ENCODE results near the gene CEP112. TPM values are rescaled to one million over a fixed set of nuclear protein-coding genes. Genes with fewer than 3 reads are reported as not detected.
A peak's percentile ranks its signal among the peaks of the same experiment; 100 is the strongest.

CEP112 gene
- total RNA-seq, 1 donor from 2014 or later = 20.1 TPM

DNA sequence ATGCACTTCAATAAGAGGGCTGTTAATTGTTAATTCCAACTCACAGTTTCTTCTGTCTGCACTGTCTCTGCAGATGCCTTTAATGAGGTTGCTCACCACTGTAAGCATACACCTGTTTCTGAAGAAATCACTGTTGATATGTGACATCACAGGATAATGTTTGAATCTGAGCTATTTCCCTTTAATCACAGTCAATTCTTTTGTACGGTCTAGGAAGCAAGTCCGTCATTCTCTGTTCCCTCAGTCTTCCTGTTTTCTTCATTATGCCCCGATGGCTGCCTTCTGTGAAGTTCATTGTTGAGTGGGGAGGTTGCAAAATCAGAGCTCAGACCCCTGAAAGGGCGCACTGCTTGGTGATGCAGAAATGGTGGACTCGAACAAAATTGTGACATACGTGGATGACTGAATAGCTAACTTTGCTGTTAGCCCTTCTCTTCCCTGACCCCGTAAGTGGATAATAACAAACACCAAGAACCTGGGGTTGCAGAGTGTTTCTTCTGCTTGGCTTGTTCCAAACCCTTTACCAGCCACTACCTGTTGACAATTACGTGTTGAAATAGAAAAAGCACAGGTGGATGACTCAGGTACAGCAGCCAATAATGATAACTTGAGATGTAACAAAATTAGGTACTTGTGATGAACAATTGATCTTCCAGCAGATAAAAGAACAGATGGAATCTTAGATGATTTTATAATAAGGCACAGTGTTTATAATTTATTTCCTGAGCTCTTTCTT lies 558.6 kb downstream of the CEP112 start:
- H3K36me3 ChIP-seq = no peaks in the 10 kb centered on the region
- no peaks in the 10 kb centered on the region for H3K27me3 ChIP-seq
- no peak for TF ChIP-seq POLR2AphosphoS5 (IDR thresholded peaks at IDR 0.05; ENCODE audit: insufficient read depth in 1 of 2, low read depth in 1 of 2)
- no peak for TF ChIP-seq CTCF (IDR thresholded peaks at IDR 0.05)
- TF ChIP-seq POLR2A (IDR thresholded peaks at IDR 0.05) = no peak
- DNase-seq (ENCODE audit: extremely low spot score in 2 of 2) = no peak
- no peak overlapping the region for H3K4me3 ChIP-seq
- H3K9me3 ChIP-seq = no peaks in the 10 kb centered on the region
- H3K4me1 ChIP-seq = peaks cover 9% of the 10 kb centered on the region
- H3K27ac ChIP-seq = no peak overlapping the region
- intact Hi-C loops (cut with DNase I) = no loop called here

DNA sequence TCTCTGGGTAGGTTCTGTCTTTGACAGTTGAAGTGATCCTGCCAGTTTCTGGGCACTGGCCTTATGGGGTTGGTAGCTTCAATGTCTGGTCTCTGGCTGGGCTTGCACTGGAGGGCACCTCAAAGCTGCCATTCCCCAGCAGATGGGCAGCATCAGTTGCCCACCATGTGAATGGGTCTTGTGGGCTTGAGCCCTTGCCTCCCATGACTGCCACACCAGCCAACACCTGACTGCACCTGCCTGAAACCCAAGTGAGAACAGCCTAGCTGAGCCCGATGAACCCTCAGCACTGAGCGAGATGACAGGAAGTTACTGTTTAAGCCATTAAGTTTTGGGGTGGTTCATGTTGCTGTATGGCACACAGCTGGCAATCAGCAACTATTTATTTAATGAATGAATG lies 561.4 kb downstream of the CEP112 start:
- intact Hi-C loops (cut with DNase I) = no loop called here

DNA sequence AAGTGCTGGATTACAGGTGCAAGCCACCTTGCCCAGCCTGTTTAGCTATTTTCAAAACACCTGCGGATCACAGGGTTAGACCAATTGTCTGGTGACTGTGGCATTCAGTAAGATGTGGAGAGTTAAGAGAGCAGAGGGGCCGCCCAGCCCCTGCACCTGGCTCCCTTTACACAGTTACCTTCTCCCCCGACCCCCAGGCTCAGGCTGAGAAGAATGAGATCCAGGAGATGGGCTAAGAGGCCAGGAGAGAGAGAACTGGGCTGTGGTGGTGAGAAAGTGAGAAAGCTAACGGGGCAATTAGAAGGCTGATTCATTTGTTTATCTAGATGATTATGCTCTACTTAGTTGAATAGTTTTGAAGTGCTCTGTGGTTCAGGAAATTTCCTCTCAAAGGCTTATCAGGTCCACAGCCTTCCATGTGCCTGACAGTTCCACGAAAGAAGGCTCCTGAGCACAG lies 562.7 kb downstream of the CEP112 start:
- Histone ChIP-seq H3K27me3 (no peaks in the 10 kb centered on the region), H3K4me1 (peaks cover 24% of the 10 kb centered on the region), H3K9me3 (no peaks in the 10 kb centered on the region), H3K4me3 (no peak overlapping the region), H3K36me3 (no peaks in the 10 kb centered on the region), H3K27ac (no peak overlapping the region)
- DNase-seq (ENCODE audit: extremely low spot score in 2 of 2) = no peak
- intact Hi-C loops (cut with DNase I) = no loop called here
- no peak for TF ChIP-seq POLR2AphosphoS5 (IDR thresholded peaks at IDR 0.05; ENCODE audit: insufficient read depth in 1 of 2, low read depth in 1 of 2)
- no peak for TF ChIP-seq CTCF (IDR thresholded peaks at IDR 0.05)
- no peak for TF ChIP-seq POLR2A (IDR thresholded peaks at IDR 0.05)

More for the DNA sequence above, 561.4 kb downstream of the CEP112 start:
- no peaks in the 10 kb centered on the region for H3K36me3 ChIP-seq
- no peak for TF ChIP-seq POLR2AphosphoS5 (IDR thresholded peaks at IDR 0.05; ENCODE audit: insufficient read depth in 1 of 2, low read depth in 1 of 2)
- no peak for TF ChIP-seq CTCF (IDR thresholded peaks at IDR 0.05)
- no peak for TF ChIP-seq POLR2A (IDR thresholded peaks at IDR 0.05)
- H3K4me1 ChIP-seq = peaks cover 24% of the 10 kb centered on the region
- no peak for DNase-seq (ENCODE audit: extremely low spot score in 2 of 2)
- H3K9me3 ChIP-seq = no peaks in the 10 kb centered on the region
- no peaks in the 10 kb centered on the region for H3K27me3 ChIP-seq
- H3K4me3 ChIP-seq = no peak overlapping the region
- no peak overlapping the region for H3K27ac ChIP-seq

GRCh38 chr17:65628644-65629036 lies 563.3 kb downstream of the CEP112 start:
- Histone ChIP-seq H3K27ac (peak overlapping the region; percentile 36), H3K4me3 (no peak overlapping the region), H3K4me1 (peaks cover 24% of the 10 kb centered on the region), H3K36me3 (no peaks in the 10 kb centered on the region), H3K9me3 (no peaks in the 10 kb centered on the region), H3K27me3 (no peaks in the 10 kb centered on the region)
- intact Hi-C loops (cut with DNase I) = no loop called here
- DNase-seq (ENCODE audit: extremely low spot score in 2 of 2) = no peak
- TF ChIP-seq CTCF (IDR thresholded peaks at IDR 0.05) (no peak), POLR2AphosphoS5 (IDR thresholded peaks at IDR 0.05; ENCODE audit: insufficient read depth in 1 of 2, low read depth in 1 of 2) (no peak), POLR2A (IDR thresholded peaks at IDR 0.05) (no peak)

DNA sequence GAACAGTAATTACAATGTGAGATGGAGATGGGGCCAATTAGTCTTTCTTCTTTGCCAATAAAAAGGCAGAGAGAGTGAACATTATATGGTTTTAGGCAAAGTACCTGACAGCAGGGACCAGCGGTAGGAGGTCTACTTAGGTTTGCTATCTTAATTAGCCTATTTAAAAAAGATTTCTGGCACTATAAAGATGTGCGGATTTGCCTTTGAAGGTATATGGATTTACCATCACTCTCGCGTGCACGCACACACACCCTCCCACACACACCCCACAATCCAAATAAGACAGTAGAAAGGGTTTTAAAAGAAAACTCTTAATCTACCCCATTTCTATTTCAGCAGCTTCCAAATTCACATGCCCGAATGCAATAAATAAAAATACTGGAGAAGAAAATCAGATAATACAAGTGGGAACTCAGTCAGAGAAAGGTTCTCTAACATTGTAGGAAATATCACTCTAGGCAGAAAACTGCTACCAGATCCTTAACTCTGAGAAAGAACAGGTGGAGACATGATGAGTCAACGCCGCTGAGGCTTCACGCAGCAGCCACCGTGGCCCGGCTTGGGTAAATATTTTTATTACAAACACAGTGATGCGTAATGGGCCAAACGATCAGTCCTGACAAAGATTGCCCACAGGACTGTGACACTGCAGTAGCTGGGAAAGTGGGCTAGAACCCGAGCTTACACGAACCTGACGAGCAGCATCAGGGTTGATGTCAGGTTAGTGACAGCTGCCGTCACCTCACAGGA lies 563.9 kb downstream of the CEP112 start:
- no peaks in the 10 kb centered on the region for H3K36me3 ChIP-seq
- H3K4me1 ChIP-seq = peaks cover 24% of the 10 kb centered on the region
- H3K27me3 ChIP-seq = no peaks in the 10 kb centered on the region
- no peak for DNase-seq (ENCODE audit: extremely low spot score in 2 of 2)
- intact Hi-C loops (cut with DNase I) = no loop called here
- H3K27ac ChIP-seq = peak overlapping the region; percentile 36
- H3K9me3 ChIP-seq = no peaks in the 10 kb centered on the region
- no peak overlapping the region for H3K4me3 ChIP-seq
- TF ChIP-seq POLR2AphosphoS5 (IDR thresholded peaks at IDR 0.05; ENCODE audit: insufficient read depth in 1 of 2, low read depth in 1 of 2) = peak; percentile 5 to 23
- TF ChIP-seq POLR2A (IDR thresholded peaks at IDR 0.05) = no peak

All from vagina (tissue), 2 donors.